ENCODE measurements around the gene IFITM1.

GRCh38 chr11:330694-331357 is 17.0 kb downstream of the IFITM1 start:
- TF ChIP-seq MGA (IDR thresholded peaks at IDR 0.05): no peak
- TF ChIP-seq RNF2 (IDR thresholded peaks at IDR 0.05): no peak
- TF ChIP-seq ZBTB7A (IDR thresholded peaks at IDR 0.05; ENCODE audit: borderline replicate concordance, control insufficient read depth, low read depth, low read length): no peak
- no peak for TF ChIP-seq CCAR2 (IDR thresholded peaks at IDR 0.05; ENCODE audit: low read depth, low read length)
- TF ChIP-seq HDAC2 (IDR thresholded peaks at IDR 0.05): no peak
- no peak for TF ChIP-seq NBN (IDR thresholded peaks at IDR 0.05; ENCODE audit: low read depth)
- TF ChIP-seq, protein P1, sequence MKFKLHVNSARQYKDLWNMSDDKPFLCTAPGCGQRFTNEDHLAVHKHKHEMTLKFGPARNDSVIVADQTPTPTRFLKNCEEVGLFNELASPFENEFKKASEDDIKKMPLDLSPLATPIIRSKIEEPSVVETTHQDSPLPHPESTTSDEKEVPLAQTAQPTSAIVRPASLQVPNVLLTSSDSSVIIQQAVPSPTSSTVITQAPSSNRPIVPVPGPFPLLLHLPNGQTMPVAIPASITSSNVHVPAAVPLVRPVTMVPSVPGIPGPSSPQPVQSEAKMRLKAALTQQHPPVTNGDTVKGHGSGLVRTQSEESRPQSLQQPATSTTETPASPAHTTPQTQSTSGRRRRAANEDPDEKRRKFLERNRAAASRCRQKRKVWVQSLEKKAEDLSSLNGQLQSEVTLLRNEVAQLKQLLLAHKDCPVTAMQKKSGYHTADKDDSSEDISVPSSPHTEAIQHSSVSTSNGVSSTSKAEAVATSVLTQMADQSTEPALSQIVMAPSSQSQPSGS (CRISPR knock-in tag; IDR thresholded peaks at IDR 0.05): no peak
- TF ChIP-seq NFE2 (IDR thresholded peaks at IDR 0.05; ENCODE audit: low read depth): no peak
- no peak for TF ChIP-seq DPF2 (IDR thresholded peaks at IDR 0.05)

Data from K562 (cell line).